ENCODE data around the gene PPFIA2.

GRCh38 chr12:81263072-81263471 lies 496.1 kb downstream of the PPFIA2 start:
- no peak for TF ChIP-seq CTCF (IDR thresholded peaks at IDR 0.05; ENCODE audit: insufficient read depth, low read depth, low read length)
- TF ChIP-seq EZH2 (IDR thresholded peaks at IDR 0.05; ENCODE audit: insufficient read depth, low read length): no peak

Data from astrocyte (in vitro differentiated cells and primary cell).